H1 (cell line): ENCODE results near the gene PSMB9. TPM values are rescaled to one million over a fixed set of nuclear protein-coding genes. Genes with fewer than 3 reads are reported as not detected.
"Not testable (repeated sequence)": the region's sequence is repeated elsewhere in the genome, so short reads cannot be mapped to it uniquely, and the experiment has no call there.

Experiments
- CTCF ChIA-PET: fragments of 300-600 bp; sonication (Branson Sonifier 250); formaldehyde crosslinking; loops from one replicate; lab custom pipeline; 2021; ENCODE audit not compliant: partially characterized antibody; lab: Charles Lee
- POLR2A ChIA-PET: fragments of 300-600 bp; sonication (Branson Sonifier 250); formaldehyde crosslinking; loops from one replicate; lab custom pipeline; 2021; ENCODE audit warnings: inconsistent platforms; ENCODE audit not compliant: partially characterized antibody; lab: Charles Lee
- DNase-seq, 2 experiments: peaks; one replicate each; pipeline versions ENCODE4 v3.0.0 to v3.0.0-alpha.2; 2010 to 2022; ENCODE audit warnings: low spot score in 2 of 2, low read depth in 1 of 2, mixed read lengths in 1 of 2
- FAIRE-seq: peaks from 2 replicates; lab custom pipeline; 2011; peaks lifted over from hg19 to GRCh38; lab: Jason Lieb, UNC
- H2AFZ ChIP-seq: 2 replicates; pipeline ENCODE4 v1.8.1; 2012; ENCODE audit warnings: low read length, inconsistent platforms
- H2AK5ac ChIP-seq: 2 replicates; pipeline ENCODE4 v1.6.1; 2013; ENCODE audit warnings: low read depth, low read length
- H2BK120ac ChIP-seq: replicated peaks from 2 replicates; pipeline ENCODE3; 2013; ENCODE audit warnings: low read depth, low read length, inconsistent platforms
- H2BK12ac ChIP-seq: 2 replicates; pipeline ENCODE4 v1.6.1; 2013; ENCODE audit warnings: low read depth, low read length
- H2BK15ac ChIP-seq: 2 replicates; pipeline ENCODE4 v1.6.1; 2013; ENCODE audit warnings: low read length
- H2BK20ac ChIP-seq: 2 replicates; pipeline ENCODE4 v1.6.1; 2013; ENCODE audit warnings: low read length
- H2BK5ac ChIP-seq: 2 replicates; pipeline ENCODE4 v1.6.1; 2013; ENCODE audit warnings: low read depth, low read length
- H3K14ac ChIP-seq: 2 replicates; pipeline ENCODE4 v1.6.1; 2013; ENCODE audit warnings: inconsistent platforms; ENCODE audit not compliant: insufficient read length
- H3K18ac ChIP-seq: 2 replicates; pipeline ENCODE4 v1.6.1; 2013; ENCODE audit warnings: low read length; ENCODE audit errors: extremely low read depth
- H3K23ac ChIP-seq: 2 replicates; pipeline ENCODE4 v1.6.1; 2013; ENCODE audit warnings: inconsistent platforms; ENCODE audit not compliant: insufficient read length
- H3K23me2 ChIP-seq: 2 replicates; pipeline ENCODE4 v1.6.1; 2013; ENCODE audit warnings: low read depth, low read length
- H3K27ac ChIP-seq: 2 replicates; pipeline ENCODE4 v1.6.1; 2011; ENCODE audit warnings: low read depth, low read length, inconsistent platforms
- H3K27me3 ChIP-seq, 4 experiments: replicated peaks in 1 of 4; 1 replicate in 1 of 4; 2 replicates in 3 of 4; pipeline versions ENCODE4 v1.6.1 to v1.8.1; 2011 to 2013; ENCODE audit warnings: low read length in 3 of 4, mild to moderate bottlenecking in 3 of 4, inconsistent platforms in 2 of 4, mixed read lengths in 2 of 4, moderate library complexity in 1 of 4; ENCODE audit not compliant: control insufficient read depth in 3 of 4, insufficient read depth in 3 of 4; ENCODE audit errors: extremely low read depth in 1 of 4
- H3K36me3 ChIP-seq, 4 experiments: 2 replicates each; pipeline versions ENCODE4 v1.6.1 to v1.8.1; 2011 to 2013; ENCODE audit warnings: mild to moderate bottlenecking in 4 of 4, low read length in 3 of 4, moderate library complexity in 2 of 4, control low read depth in 1 of 4, inconsistent platforms in 1 of 4; ENCODE audit not compliant: insufficient read depth in 4 of 4, control insufficient read depth in 2 of 4
- H3K4ac ChIP-seq: replicated peaks from 2 replicates; pipeline ENCODE3; 2013; ENCODE audit warnings: low read length, low read depth, mixed read lengths, inconsistent platforms; ENCODE audit not compliant: insufficient read length
- H3K4me1 ChIP-seq, 4 experiments: replicated peaks in 1 of 4; 1 replicate in 1 of 4; 2 replicates in 3 of 4; pipeline versions ENCODE4 v1.6.1 to v1.8.1; 2011 to 2013; ENCODE audit warnings: low read length in 3 of 4, inconsistent platforms in 2 of 4, mixed read lengths in 1 of 4; ENCODE audit not compliant: insufficient read depth in 4 of 4, control insufficient read depth in 3 of 4
- H3K4me2 ChIP-seq, 2 experiments: 2 replicates each; pipeline versions ENCODE4 v1.6.1 to v1.8.1; 2011 to 2013; ENCODE audit warnings: low read depth in 2 of 2, low read length in 2 of 2, control low read depth in 1 of 2, inconsistent platforms in 1 of 2, mild to moderate bottlenecking in 1 of 2; ENCODE audit not compliant: insufficient read depth in 1 of 2
- H3K4me3 ChIP-seq, 4 experiments: fragments of 200-600, 300-600 bp in 1 of 4; sonication (generic), shearing (Covaris generic), sonication (Bioruptor Twin) in 1 of 4; 2 replicates each; pipeline versions ENCODE4 v1.5.1 to v1.8.1; 2011 to 2016; ENCODE audit warnings: low read length in 4 of 4, low read depth in 3 of 4, control low read depth in 2 of 4, inconsistent platforms in 2 of 4, mild to moderate bottlenecking in 2 of 4, mixed read lengths in 1 of 4, moderate library complexity in 1 of 4; ENCODE audit not compliant: insufficient read depth in 2 of 4; ENCODE audit errors: extremely low read depth in 1 of 4
- H3K56ac ChIP-seq: replicated peaks from 2 replicates; pipeline ENCODE3; 2013; ENCODE audit warnings: low read depth, mild to moderate bottlenecking, mixed read lengths, low read length, inconsistent platforms; ENCODE audit not compliant: insufficient read length
- H3K79me1 ChIP-seq: 2 replicates; pipeline ENCODE4 v1.6.1; 2013; ENCODE audit warnings: low read depth, low read length, control low read depth
- H3K79me2 ChIP-seq, 2 experiments: 2 replicates each; pipeline versions ENCODE4 v1.6.1 to v1.8.1; 2012 to 2013; ENCODE audit warnings: low read length in 2 of 2, mild to moderate bottlenecking in 2 of 2, inconsistent platforms in 1 of 2; ENCODE audit not compliant: insufficient read depth in 2 of 2, control insufficient read depth in 1 of 2
- H3K9ac ChIP-seq, 4 experiments: replicated peaks in 1 of 4; 1 replicate in 1 of 4; 2 replicates in 3 of 4; pipeline versions ENCODE4 v1.6.1 to v1.8.1; 2011 to 2013; ENCODE audit warnings: low read depth in 3 of 4, low read length in 3 of 4, control low read depth in 2 of 4, mild to moderate bottlenecking in 2 of 4, moderate library complexity in 2 of 4, inconsistent platforms in 1 of 4; ENCODE audit errors: extremely low read depth in 1 of 4
- H3K9me3 ChIP-seq, 2 experiments: 2 replicates each; pipeline versions ENCODE4 v1.6.1 to v1.8.1; 2012 to 2013; ENCODE audit warnings: mild to moderate bottlenecking in 2 of 2, moderate library complexity in 2 of 2, control low read depth in 1 of 2, inconsistent platforms in 1 of 2, low read depth in 1 of 2, low read length in 1 of 2, mixed read lengths in 1 of 2; ENCODE audit not compliant: insufficient read depth in 2 of 2
- H4K20me1 ChIP-seq, 2 experiments: replicated peaks in 1 of 2; 2 replicates each; pipeline versions ENCODE3 to v1.8.1; 2011 to 2013; ENCODE audit warnings: inconsistent platforms in 2 of 2, low read length in 2 of 2, mild to moderate bottlenecking in 1 of 2; ENCODE audit not compliant: insufficient read depth in 2 of 2, control insufficient read depth in 1 of 2
- H4K5ac ChIP-seq: 2 replicates; pipeline ENCODE4 v1.6.1; 2013; ENCODE audit warnings: low read length, low read depth, mixed read lengths, inconsistent platforms; ENCODE audit not compliant: insufficient read length
- H4K8ac ChIP-seq: 2 replicates; pipeline ENCODE4 v1.8.0; 2013; ENCODE audit warnings: mild to moderate bottlenecking, moderate library complexity, low read length, inconsistent platforms; ENCODE audit not compliant: insufficient read depth; ENCODE audit errors: extremely low read depth
- H4K91ac ChIP-seq: replicated peaks from 2 replicates; pipeline ENCODE3; 2013; ENCODE audit warnings: low read length, mixed read lengths, inconsistent platforms; ENCODE audit not compliant: insufficient read length
- WGBS, 2 experiments: shearing (Covaris generic) in 1 of 2; methylation state at CpG; one replicate each; pipeline versions ENCODE4 v1.1.6 to v1.1.7; 2013 to 2015; ENCODE audit warnings: low lambda C conversion rate in 2 of 2, mixed read lengths in 2 of 2, inconsistent platforms in 1 of 2, low coverage in 1 of 2, missing lambda C conversion rate in 1 of 2; ENCODE audit not compliant: insufficient replicate concordance in 2 of 2, insufficient coverage in 1 of 2, insufficient read length in 1 of 2; ENCODE audit errors: extremely low coverage in 1 of 2, missing lambda C conversion rate in 1 of 2; 5-methylcytosine and 5-hydroxymethylcytosine counted together
- polyA plus RNA-seq, 7 experiments: library from polyadenylated mRNA; depleted of rRNA in 3 of 7; stranded (reverse) in 5 of 7; unstranded in 2 of 7; fragments of >200 nt in 5 of 7; fragments of 200-250 nt in 2 of 7; gene quantifications; 1 replicate in 5 of 7; 2 replicates in 1 of 7; 4 replicates in 1 of 7; pipeline versions ENCODE4 v1.2.1 to v1.2.3, GENCODE V29; 2011 to 2013; ENCODE audit warnings: missing spikeins in 2 of 7, mixed read lengths in 2 of 7
- total RNA-seq: library from RNA; stranded (reverse); fragmentation: NEBNext Ultra II Directional; extraction: Animal tissue kit (Norgen Biotek cat#: 25700); gene quantifications from 2 replicates; pipeline ENCODE4 v1.2.1, GENCODE V29; 2021

Gene PSMB9
- total and polyA plus RNA-seq, 2 of the 8 experiments (the other 6 are each of a cell fraction or from before 2014, with no cell fraction given) = 4.5 to 22.8 TPM

- H2BK12ac ChIP-seq, H3K9ac ChIP-seq, H3K4me3 ChIP-seq, H3K14ac ChIP-seq, H3K36me3 ChIP-seq, H3K23me2 ChIP-seq, H4K5ac ChIP-seq, H3K23ac ChIP-seq, DNase-seq, H3K4ac ChIP-seq, H3K79me1 ChIP-seq, H3K27ac ChIP-seq, H2BK120ac ChIP-seq, H2AFZ ChIP-seq, H2AK5ac ChIP-seq, H2BK15ac ChIP-seq, H4K8ac ChIP-seq, FAIRE-seq, H2BK20ac ChIP-seq, H2BK5ac ChIP-seq, H3K27me3 ChIP-seq, H3K4me1 ChIP-seq, H3K4me2 ChIP-seq, H4K91ac ChIP-seq, H3K9me3 ChIP-seq, H4K20me1 ChIP-seq, H3K79me2 ChIP-seq, H3K18ac ChIP-seq, H3K56ac ChIP-seq: not testable (repeated sequence)
- ChIA-PET CTCF (interaction anchor here (1.6 kb wide), 1 partner anchor 20 kb away, joined by 3 read pairs; the partner anchor contains the start of genes PSMB9 and TAP1), POLR2A (interaction anchor here (0.6 kb wide), 1 partner anchor 16 kb away, joined by 3 read pairs; no protein-coding TSS in a partner anchor)
- 13% methylated on average over 1 of the region's 1 CpG; no CpG with 5 or more reads in 1 of the 2 experiments for WGBS, 2 experiments
Observed at GRCh38 chr6:32873947-32874346, 20.0 kb downstream of the PSMB9 start.
